HTR-8/SVneo (cell line): ENCODE results near the gene FCHO1.

Source experiments
- DNase-seq: peaks from one replicate; pipeline ENCODE4 v3.0.0; 2011; ENCODE audit warnings: low spot score, mixed read lengths; ENCODE audit not compliant: insufficient read length
- FAIRE-seq: peaks from 2 replicates; lab custom pipeline; 2011; peaks lifted over from hg19 to GRCh38; lab: Jason Lieb, UNC

FCHO1 gene

DNA sequence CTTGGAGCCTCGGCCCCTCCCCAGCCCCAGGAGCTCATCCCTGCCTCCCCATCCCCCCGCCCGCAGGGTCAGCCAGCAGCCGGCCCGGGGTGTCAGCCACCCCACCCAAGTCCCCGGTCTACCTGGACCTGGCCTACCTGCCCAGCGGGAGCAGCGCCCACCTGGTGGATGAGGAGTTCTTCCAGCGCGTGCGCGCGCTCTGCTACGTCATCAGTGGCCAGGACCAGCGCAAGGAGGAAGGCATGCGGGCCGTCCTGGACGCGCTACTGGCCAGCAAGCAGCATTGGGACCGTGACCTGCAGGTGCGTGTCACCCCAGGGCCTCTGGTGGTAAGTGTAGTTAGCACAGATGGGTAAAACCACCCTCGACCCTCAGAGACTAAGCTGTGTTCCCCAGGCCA is 18.1 kb upstream of the FCHO1 start:
- no peak for DNase-seq
- FAIRE-seq, result no peak

DNA sequence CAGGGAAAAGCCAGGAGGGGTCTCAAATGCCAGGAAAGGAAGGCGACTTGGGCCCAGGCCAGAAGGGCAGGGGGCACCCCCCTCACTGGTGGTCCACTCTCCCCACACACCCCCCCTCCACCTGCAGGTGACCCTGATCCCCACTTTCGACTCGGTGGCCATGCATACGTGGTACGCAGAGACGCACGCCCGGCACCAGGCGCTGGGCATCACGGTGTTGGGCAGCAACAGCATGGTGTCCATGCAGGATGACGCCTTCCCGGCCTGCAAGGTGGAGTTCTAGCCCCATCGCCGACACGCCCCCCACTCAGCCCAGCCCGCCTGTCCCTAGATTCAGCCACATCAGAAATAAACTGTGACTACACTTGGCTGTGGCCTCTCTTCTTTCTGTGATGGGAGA is 17.1 kb upstream of the FCHO1 start:
- FAIRE-seq (no peak), DNase-seq (no peak)

- FAIRE-seq (no peak), DNase-seq (no peak)
Observed at GRCh38 chr19:17735410-17735809, 15.9 kb upstream of the FCHO1 start.

DNA sequence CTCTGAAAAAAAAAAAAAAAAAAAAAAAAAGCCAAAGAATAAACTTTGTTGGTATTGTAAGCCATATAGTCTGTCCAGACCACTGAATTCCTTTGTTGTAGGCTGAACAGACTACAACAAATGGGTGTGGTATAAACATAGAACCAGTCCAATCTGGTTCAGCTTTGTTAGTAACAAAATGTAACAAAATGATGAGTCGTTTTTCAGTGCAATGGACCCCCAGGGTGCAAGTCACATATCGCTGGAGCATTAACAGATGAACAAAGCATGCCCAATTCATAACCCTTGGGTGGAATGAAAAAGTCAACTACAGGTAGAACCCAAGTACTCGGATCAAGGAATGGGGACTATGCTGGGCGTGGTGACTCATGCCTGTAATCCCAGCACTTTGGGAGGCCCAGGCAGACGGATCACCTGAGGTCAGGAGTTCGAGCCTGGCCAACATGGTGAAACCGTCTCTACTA is 13.6 kb upstream of the FCHO1 start:
- FAIRE-seq (no peak), DNase-seq (no peak)

GRCh38 chr19:17739121-17739875 is 12.0 kb upstream of the FCHO1 start:
- no peak for DNase-seq
- FAIRE-seq, result no peak

GRCh38 chr19:17741456-17741855 is 9.8 kb upstream of the FCHO1 start:
- no peak for DNase-seq
- no peak for FAIRE-seq

DNA sequence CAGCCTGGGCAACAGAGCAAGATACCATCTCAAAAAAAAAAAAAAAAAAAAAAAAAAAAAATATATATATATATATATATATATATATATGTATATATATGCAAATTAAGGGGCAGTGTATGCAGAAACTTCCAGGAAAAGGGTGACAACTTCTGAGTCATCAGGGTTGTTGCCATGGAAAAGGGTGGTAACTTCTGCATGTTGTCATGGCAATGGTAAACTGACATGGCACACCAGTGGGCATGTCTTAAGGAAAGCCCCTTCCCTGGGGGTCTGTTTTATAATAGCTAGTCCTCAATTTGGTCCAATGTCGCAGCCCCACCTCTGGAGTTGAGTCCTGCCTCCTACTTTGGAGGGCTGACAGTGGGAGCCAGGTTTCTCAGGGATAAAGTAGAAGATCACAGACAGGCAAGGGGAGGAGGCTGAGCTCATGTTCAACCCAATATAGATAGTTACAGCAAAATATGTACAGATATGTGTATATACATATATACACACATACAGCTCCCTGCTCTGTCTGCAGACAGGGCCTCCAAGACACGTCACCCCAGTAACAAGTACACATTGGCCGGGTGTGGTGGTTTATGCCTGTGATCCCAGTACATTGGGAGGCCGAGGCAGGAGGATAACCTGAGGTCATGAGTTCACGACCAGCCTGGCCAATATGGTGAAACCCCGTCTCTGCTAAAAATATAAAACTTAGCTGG is 7.2 kb upstream of the FCHO1 start:
- no peak for FAIRE-seq
- DNase-seq, result no peak

DNA sequence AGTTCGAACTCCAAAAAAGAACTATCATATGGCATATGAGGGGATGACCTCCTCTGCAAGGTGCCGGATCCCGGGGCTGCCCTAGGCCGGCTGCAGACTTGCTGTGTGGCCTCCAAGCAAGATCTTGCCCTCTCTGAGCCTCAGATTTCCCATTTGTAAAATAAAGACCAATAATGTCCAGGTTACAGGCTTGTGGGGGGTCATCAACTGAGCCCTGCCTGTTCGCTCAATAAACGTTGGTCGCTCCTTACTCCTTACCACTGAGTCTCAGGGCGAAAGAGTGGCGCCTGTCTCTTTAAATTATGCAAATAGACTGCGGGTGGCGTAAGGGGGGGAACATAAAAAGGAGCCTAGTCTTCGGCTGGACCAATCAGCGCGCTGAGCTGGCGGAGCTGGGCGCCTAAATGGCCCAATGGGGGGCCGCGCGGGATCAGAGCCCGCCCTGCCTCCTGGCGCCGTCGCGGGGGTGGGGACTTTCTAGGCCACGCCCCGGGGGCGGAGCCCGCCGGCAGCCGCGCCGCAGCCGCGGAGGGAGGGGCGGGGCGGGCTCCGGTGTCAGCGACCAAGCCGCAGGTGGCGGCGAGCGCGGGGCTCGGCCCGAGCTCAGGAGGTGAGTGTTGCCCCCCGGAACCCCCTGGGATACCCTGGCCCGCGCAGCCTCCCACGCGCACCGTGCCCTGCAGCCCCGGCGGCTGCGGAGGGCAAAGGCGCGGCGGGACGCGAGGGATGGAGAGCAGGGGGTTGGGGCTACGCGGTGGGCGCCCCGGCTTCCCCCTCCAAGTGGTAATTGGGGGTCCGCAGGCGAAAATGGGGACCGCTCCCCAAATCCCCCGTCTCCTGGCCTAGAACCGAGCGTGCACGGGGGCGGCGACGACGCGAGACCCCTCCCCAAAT is 3.8 kb upstream of the FCHO1 start:
- peak; percentile 98 for DNase-seq
- peak; percentile 46 for FAIRE-seq

GRCh38 chr19:17748884-17749638 is 2.2 kb upstream of the FCHO1 start:
- DNase-seq (no peak), FAIRE-seq (no peak)

DNA sequence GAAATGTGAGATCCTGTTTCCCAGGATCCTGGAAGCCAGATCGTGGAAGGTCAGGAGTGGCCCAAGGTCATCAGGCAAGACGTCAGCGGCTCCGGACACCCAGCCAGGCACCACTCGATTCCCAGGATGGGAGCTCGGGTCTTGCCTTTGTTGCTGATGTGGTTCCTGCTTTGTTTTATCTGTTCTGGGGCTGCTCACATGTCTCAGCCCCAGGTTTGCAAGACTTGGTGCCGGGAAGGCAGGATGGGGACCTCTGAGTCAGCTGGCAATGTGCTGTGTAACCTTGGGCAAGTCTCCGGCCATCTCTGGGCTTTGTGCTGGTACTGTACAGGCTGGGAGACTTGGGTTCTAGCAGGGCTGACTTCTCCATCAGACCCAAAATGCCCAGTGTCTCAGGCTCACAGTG is 1.4 kb upstream of the FCHO1 start:
- no peak for FAIRE-seq

DNA sequence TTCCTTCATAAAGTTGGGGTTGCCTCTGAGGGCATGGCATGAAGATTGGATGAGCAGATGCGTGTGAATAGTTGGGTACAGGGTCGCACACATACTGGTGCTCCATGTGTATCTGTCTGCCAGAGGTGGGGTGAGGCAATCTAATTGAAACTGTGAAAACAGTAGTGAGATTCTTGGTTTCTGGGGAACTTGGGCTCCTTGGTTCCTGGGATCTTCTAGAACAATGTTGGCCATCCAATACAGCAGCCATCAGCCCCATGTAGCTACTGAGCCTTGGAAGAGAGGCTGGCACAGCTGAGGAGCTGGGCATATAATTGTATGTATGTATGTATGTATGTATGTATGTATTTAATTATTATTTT is 616 bp downstream of the FCHO1 start:
- DNase-seq (no peak), FAIRE-seq (no peak)

More for the DNA sequence above, 1.4 kb upstream of the FCHO1 start:
- no peak for DNase-seq

- DNase-seq (no peak), FAIRE-seq (no peak)
Observed at GRCh38 chr19:17752865-17753639, 1.8 kb downstream of the FCHO1 start.

GRCh38 chr19:17753976-17754375 is 2.7 kb downstream of the FCHO1 start:
- FAIRE-seq (no peak), DNase-seq (no peak)

DNA sequence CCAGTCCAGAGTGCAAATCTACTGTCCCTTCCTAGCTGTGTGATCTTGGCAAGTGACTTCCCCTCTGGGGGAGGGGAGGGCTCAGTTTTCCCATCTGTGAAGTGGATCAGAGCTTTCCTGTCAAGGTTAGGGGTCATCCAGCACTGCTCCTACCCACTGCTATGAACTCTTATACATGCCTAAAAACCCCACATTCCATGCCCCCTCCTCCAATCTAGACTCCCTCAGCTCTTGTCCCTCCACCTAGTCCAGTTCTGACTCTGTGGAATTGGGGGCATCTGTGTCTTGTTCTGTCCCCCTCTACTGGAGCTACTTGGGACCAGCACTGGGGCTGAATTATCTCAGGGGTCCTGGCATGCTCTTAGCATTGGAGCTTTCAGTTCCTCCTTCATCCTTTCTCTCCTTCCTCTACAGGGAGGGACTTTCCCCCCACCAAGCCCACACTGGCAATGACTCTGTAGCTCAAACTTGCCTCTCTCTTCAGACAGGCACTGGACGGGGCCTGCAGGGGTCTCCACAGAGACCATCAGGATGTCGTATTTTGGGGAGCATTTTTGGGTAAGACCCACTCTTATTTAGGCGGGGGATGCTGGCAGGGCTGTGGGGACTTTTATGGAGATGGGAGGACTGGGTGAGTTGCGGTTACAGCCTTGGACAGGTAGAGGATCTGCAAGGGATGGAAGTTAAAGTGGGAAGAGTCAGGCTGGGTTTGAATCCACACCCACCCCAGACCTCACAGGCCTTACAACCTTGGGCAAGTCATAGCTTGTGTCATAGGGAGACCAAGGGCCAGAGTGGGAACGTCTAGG is 3.6 kb downstream of the FCHO1 start:
- FAIRE-seq, result no peak
- DNase-seq, result no peak

- FAIRE-seq, result no peak
Observed at GRCh38 chr19:17755443-17755890, 4.2 kb downstream of the FCHO1 start.

GRCh38 chr19:17755977-17756670 is 4.8 kb downstream of the FCHO1 start:
- FAIRE-seq (no peak), DNase-seq (no peak)

More at GRCh38 chr19:17755443-17755890, 4.2 kb downstream of the FCHO1 start:
- no peak for DNase-seq

DNA sequence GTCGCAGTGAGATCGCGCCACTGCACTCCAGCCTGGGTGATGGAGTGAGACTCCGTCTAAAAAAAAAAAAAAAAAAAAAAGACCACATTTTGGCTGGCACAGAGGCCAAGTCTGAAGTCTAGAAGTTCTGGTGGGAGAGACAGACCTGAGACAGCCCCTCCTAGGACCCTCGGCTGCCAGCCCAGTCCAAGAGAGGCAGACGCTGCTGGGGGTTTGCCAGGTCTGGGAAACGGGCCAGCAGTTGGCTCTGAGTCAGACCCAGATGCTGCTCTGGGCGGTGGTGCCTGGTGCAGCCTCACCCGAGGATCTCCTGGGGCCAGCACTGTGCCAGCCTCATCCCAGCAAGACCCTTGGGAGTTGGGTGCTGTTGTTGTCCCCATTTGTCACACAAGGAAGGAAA is 5.8 kb downstream of the FCHO1 start:
- DNase-seq, result peak; percentile 62
- no peak for FAIRE-seq

DNA sequence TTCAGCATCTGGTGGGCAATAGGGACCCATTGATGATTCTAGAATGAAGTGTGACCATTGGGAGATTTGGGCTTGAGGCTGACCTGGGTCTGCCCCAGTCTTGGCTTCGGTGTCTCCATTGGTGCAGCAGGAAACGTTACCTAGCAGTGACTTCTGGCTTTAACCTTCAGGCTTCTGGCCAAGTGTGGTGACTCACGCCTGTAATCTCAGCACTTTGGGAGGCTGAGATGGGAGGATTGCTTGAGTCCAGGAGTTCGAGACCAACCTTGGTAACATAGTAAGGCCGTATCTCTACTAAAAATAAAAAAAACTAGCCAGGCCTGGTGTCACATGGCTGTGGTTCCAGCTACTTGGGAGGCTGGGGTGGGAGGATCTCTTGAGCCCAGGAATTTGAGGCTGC is 7.2 kb downstream of the FCHO1 start:
- FAIRE-seq, result no peak
- DNase-seq, result no peak
